HL-60 (cell line): ENCODE data around the gene PNMA1.

Experiments used
- DNase-seq, 2 experiments: peaks; one replicate each; pipeline ENCODE4 v3.0.0-alpha.2; 2010 to 2020; ENCODE audit warnings: low read depth in 1 of 2, low spot score in 1 of 2
- H3K27ac ChIP-seq: fragments of 250-450 bp; sonication (Bioruptor Pico); replicated peaks from 2 replicates; pipeline ENCODE4 v1.5.1; 2020; ENCODE audit warnings: mild to moderate bottlenecking, moderate library complexity
- H3K27me3 ChIP-seq: fragments of 250-450 bp; sonication (Bioruptor Pico); 2 replicates; pipeline ENCODE4 v1.5.1; 2021; ENCODE audit warnings: mild to moderate bottlenecking, moderate library complexity; ENCODE audit not compliant: insufficient read depth, poor library complexity, severe bottlenecking
- H3K4me3 ChIP-seq: replicated peaks from 2 replicates; pipeline ENCODE4 v1.5.1; 2011; ENCODE audit warnings: mild to moderate bottlenecking, control low read depth, low read length; ENCODE audit not compliant: insufficient read depth
- GABPA ChIP-seq: IDR thresholded peaks from 2 replicates; pipeline ENCODE4 v1.6.1; 2012; ENCODE audit warnings: low read depth
- POLR2AphosphoS5 ChIP-seq: IDR thresholded peaks from 2 replicates; pipeline ENCODE4 v1.6.1; 2012; ENCODE audit warnings: low read depth
- SPI1 ChIP-seq: IDR thresholded peaks from 2 replicates; pipeline ENCODE4 v1.6.1; 2012; ENCODE audit warnings: low read depth, mild to moderate bottlenecking, borderline replicate concordance
- TF ChIP-seq, protein P1 (sequence below): IDR thresholded peaks from one replicate; pipeline ENCODE4 v1.5.1; 2011; ENCODE audit warnings: low read length, control low read depth, inconsistent platforms; ENCODE audit not compliant: insufficient read depth
- TF ChIP-seq, protein P2 (sequence below): IDR thresholded peaks from 2 replicates; pipeline ENCODE4 v1.6.1; 2012; ENCODE audit warnings: low read depth; ENCODE audit not compliant: insufficient replicate concordance

PNMA1 gene

DNA sequence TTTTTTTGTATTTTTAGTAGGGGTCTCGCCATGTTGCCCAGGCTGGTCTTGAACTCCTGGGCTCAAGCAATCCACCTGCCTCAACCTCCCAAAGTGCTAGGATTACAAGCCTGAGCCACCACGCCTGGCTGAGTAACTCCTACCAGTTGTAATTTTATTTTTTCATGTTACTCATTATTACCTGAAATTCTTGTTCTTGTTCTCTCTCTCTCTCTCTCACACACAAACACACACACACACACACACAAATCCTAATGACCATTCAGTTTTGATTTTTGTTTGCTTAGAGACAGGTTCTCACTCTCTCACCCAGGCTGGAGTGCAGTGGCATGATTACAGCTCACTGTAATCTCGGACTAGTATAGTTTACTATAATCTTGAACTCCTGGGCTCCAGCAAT, 39.2 kb downstream of the PNMA1 start:
- no peak for DNase-seq
- no peaks in the 10 kb centered on the region for H3K27me3 ChIP-seq
- H3K27ac ChIP-seq, result no peak overlapping the region
- H3K4me3 ChIP-seq, result no peak overlapping the region
- no peak for TF ChIP-seq GABPA
- TF ChIP-seq, protein P1, sequence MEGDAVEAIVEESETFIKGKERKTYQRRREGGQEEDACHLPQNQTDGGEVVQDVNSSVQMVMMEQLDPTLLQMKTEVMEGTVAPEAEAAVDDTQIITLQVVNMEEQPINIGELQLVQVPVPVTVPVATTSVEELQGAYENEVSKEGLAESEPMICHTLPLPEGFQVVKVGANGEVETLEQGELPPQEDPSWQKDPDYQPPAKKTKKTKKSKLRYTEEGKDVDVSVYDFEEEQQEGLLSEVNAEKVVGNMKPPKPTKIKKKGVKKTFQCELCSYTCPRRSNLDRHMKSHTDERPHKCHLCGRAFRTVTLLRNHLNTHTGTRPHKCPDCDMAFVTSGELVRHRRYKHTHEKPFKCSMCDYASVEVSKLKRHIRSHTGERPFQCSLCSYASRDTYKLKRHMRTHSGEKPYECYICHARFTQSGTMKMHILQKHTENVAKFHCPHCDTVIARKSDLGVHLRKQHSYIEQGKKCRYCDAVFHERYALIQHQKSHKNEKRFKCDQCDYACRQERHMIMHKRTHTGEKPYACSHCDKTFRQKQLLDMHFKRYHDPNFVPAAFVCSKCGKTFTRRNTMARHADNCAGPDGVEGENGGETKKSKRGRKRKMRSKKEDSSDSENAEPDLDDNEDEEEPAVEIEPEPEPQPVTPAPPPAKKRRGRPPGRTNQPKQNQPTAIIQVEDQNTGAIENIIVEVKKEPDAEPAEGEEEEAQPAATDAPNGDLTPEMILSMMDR, result no peak
- TF ChIP-seq, protein P2, sequence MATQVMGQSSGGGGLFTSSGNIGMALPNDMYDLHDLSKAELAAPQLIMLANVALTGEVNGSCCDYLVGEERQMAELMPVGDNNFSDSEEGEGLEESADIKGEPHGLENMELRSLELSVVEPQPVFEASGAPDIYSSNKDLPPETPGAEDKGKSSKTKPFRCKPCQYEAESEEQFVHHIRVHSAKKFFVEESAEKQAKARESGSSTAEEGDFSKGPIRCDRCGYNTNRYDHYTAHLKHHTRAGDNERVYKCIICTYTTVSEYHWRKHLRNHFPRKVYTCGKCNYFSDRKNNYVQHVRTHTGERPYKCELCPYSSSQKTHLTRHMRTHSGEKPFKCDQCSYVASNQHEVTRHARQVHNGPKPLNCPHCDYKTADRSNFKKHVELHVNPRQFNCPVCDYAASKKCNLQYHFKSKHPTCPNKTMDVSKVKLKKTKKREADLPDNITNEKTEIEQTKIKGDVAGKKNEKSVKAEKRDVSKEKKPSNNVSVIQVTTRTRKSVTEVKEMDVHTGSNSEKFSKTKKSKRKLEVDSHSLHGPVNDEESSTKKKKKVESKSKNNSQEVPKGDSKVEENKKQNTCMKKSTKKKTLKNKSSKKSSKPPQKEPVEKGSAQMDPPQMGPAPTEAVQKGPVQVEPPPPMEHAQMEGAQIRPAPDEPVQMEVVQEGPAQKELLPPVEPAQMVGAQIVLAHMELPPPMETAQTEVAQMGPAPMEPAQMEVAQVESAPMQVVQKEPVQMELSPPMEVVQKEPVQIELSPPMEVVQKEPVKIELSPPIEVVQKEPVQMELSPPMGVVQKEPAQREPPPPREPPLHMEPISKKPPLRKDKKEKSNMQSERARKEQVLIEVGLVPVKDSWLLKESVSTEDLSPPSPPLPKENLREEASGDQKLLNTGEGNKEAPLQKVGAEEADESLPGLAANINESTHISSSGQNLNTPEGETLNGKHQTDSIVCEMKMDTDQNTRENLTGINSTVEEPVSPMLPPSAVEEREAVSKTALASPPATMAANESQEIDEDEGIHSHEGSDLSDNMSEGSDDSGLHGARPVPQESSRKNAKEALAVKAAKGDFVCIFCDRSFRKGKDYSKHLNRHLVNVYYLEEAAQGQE, result no peak

DNA sequence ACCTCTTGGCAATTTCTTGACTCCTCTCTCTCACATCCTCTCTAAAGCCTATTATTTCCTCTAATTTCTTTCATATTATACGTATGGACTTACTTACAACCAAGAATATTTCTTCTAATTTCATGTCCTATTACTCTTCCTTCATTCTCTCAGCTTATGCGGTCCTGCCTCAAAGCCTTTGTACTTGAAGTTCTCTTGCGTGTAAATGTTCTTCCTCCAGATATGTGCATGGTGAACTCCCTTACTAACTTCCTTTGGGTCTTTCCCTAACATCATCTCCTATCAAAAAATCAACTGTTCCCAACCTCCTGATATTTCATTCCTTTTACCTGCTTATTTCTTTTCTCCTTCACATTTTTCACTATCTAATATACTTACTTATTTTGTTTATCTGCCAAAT, 46.3 kb downstream of the PNMA1 start:
- Histone ChIP-seq H3K27me3 (no peaks in the 10 kb centered on the region), H3K4me3 (no peak overlapping the region), H3K27ac (no peak overlapping the region)
- no peak for DNase-seq
- TF ChIP-seq SPI1, result no peak
- TF ChIP-seq POLR2AphosphoS5, result no peak
- TF ChIP-seq GABPA, result no peak
- TF ChIP-seq, protein P2, result no peak
- TF ChIP-seq, protein P1, result no peak

DNA sequence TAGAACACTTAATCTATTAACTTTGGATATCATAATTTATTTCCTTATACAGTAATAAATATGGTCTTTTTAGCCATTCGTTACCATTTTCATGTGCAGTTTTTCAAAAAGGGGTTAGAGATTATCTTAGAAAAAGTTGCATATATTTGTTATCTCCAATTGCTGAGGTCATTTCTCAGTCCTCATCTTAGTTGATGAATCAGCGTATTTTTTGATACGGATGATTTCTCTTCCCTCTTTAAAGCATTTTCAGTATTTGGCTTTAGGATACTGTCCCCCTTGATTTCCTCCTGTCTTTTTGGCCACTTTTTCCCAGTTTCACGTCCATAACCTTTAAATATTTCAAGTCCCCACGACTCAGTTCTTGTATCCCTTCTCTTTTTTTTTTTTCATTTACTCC, 47.6 kb downstream of the PNMA1 start:
- Histone ChIP-seq H3K27ac (no peak overlapping the region), H3K4me3 (no peak overlapping the region), H3K27me3 (no peaks in the 10 kb centered on the region)
- no peak for DNase-seq
- TF ChIP-seq, protein P2, result no peak
- no peak for TF ChIP-seq GABPA
- no peak for TF ChIP-seq SPI1
- TF ChIP-seq, protein P1, result no peak
- TF ChIP-seq POLR2AphosphoS5, result no peak
